ENCODE measurements around the gene FAS.
A peak's percentile ranks its signal among the peaks of the same experiment; 100 is the strongest.

The FAS gene

DNA sequence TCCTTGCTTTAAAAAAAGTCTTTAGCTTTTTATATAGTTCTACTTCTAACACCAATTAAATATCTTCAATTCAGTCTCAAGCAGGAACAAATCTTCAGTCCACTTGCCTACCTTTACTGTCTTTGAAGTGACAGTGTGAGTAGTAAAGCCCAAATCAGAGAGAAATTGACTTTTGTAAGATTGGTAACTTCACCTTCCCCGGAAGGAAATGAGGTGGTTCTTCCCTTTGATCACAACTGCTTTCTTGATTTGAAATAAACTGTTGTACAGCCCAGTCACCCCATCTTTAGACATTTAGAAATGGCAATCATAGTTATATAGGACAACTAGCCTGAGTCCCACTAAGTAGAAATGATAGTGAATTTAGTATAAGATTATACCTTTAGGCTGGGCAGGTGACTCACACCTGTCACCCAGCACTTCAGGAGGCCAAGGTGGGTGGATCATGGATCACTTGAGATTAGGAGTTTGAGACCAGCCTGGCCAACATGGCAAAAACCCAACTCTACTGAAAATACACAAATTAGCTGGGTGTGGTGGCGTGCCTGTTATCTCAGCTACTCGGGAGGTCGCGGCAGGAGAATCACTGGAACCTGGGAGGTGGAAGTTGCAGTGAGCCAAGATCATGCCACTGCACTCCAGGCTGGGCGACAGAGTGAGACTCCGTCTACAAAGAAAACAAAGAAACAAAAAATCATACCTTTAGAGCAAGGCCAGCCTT, 4.7 kb downstream of the FAS start:
- TF ChIP-seq GLIS1 (tag by site-specific recombination; IDR thresholded peaks at IDR 0.05), result peak; percentile 75
- TF ChIP-seq, protein P1, sequence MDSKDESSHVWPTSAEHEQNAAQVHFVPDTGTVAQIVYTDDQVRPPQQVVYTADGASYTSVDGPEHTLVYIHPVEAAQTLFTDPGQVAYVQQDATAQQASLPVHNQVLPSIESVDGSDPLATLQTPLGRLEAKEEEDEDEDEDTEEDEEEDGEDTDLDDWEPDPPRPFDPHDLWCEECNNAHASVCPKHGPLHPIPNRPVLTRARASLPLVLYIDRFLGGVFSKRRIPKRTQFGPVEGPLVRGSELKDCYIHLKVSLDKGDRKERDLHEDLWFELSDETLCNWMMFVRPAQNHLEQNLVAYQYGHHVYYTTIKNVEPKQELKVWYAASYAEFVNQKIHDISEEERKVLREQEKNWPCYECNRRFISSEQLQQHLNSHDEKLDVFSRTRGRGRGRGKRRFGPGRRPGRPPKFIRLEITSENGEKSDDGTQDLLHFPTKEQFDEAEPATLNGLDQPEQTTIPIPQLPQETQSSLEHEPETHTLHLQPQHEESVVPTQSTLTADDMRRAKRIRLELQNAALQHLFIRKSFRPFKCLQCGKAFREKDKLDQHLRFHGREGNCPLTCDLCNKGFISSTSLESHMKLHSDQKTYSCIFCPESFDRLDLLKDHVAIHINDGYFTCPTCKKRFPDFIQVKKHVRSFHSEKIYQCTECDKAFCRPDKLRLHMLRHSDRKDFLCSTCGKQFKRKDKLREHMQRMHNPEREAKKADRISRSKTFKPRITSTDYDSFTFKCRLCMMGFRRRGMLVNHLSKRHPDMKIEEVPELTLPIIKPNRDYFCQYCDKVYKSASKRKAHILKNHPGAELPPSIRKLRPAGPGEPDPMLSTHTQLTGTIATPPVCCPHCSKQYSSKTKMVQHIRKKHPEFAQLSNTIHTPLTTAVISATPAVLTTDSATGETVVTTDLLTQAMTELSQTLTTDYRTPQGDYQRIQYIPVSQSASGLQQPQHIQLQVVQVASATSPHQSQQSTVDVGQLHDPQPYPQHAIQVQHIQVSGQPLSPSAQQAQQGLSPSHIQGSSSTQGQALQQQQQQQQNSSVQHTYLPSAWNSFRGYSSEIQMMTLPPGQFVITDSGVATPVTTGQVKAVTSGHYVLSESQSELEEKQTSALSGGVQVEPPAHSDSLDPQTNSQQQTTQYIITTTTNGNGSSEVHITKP (tag by site-specific recombination; IDR thresholded peaks at IDR 0.05), result peak; percentile 34; the same call in 1 of the 2 replicates
- 0 out of 2 replicates have a peak, but pooled peaks have one; percentile 11 for TF ChIP-seq ZBTB17 (tag by site-specific recombination; IDR thresholded peaks at IDR 0.05)
- peak; percentile 45 for TF ChIP-seq ZIC2 (tag by site-specific recombination; IDR thresholded peaks at IDR 0.05)
- TF ChIP-seq, protein P2, sequence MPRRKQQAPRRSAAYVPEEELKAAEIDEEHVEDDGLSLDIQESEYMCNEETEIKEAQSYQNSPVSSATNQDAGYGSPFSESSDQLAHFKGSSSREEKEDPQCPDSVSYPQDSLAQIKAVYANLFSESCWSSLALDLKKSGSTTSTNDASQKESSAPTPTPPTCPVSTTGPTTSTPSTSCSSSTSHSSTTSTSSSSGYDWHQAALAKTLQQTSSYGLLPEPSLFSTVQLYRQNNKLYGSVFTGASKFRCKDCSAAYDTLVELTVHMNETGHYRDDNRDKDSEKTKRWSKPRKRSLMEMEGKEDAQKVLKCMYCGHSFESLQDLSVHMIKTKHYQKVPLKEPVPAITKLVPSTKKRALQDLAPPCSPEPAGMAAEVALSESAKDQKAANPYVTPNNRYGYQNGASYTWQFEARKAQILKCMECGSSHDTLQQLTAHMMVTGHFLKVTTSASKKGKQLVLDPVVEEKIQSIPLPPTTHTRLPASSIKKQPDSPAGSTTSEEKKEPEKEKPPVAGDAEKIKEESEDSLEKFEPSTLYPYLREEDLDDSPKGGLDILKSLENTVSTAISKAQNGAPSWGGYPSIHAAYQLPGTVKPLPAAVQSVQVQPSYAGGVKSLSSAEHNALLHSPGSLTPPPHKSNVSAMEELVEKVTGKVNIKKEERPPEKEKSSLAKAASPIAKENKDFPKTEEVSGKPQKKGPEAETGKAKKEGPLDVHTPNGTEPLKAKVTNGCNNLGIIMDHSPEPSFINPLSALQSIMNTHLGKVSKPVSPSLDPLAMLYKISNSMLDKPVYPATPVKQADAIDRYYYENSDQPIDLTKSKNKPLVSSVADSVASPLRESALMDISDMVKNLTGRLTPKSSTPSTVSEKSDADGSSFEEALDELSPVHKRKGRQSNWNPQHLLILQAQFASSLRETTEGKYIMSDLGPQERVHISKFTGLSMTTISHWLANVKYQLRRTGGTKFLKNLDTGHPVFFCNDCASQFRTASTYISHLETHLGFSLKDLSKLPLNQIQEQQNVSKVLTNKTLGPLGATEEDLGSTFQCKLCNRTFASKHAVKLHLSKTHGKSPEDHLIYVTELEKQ (tag by site-specific recombination; IDR thresholded peaks at IDR 0.05; ENCODE audit: borderline replicate concordance), result no peak
- TF ChIP-seq ZNF121 (tag by site-specific recombination; IDR thresholded peaks at IDR 0.05), result 0 out of 2 replicates have a peak, but pooled peaks have one; percentile 11
- Histone ChIP-seq H3K4me3 (ENCODE audit: low read depth, low read length) (no peak overlapping the region), H3K36me3 (ENCODE audit: control insufficient read depth in 2 of 2, insufficient read depth in 1 of 2, low read length in 2 of 2) (no peaks in the 10 kb centered on the region), H3K4me1 (ENCODE audit: control insufficient read depth, insufficient read depth, low read length) (peaks cover 19% of the 10 kb centered on the region), H3K27ac (ENCODE audit: extremely low read depth, low read depth, low read length) (no peak overlapping the region), H3K9me3 (ENCODE audit: control insufficient read depth, insufficient read depth, low read depth, low read length) (no peaks in the 10 kb centered on the region)
- POLR2A ChIA-PET, result no interaction called here
- CTCF ChIA-PET, result interaction anchor here (0.6 to 2.7 kb wide), 10 partner anchors 7 to 222 kb away, joined by 3 to 13 read pairs (median 5); no protein-coding TSS in a partner anchor

DNA sequence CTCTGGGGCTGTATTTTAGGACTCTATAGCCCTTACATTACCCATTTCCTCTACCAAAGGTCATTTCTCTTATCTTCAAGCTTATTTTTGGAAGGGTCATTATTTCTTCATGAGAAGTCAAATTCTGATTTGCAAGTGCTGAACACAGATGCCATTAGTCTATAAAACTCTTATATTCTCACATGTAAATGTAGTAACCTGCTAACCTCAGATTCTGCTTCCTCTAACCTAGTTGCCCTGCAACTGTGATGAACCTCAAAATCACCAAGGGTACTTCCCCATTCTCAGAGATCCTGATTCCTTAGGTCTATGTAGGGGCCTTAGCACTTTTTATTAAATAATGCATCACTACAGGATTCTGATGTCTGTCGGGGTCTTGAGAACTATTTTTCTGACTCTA, 6.3 kb downstream of the FAS start:
- Histone ChIP-seq H3K9me3 (ENCODE audit: control insufficient read depth, insufficient read depth, low read depth, low read length) (no peaks in the 10 kb centered on the region), H3K4me1 (ENCODE audit: control insufficient read depth, insufficient read depth, low read length) (peaks cover 19% of the 10 kb centered on the region), H3K27ac (ENCODE audit: extremely low read depth, low read depth, low read length) (no peak overlapping the region), H3K4me3 (ENCODE audit: low read depth, low read length) (no peak overlapping the region), H3K36me3 (ENCODE audit: control insufficient read depth in 2 of 2, insufficient read depth in 1 of 2, low read length in 2 of 2) (no peaks in the 10 kb centered on the region)
- ChIA-PET CTCF (interaction anchor here (0.7 to 2.7 kb wide), 8 partner anchors 23 to 221 kb away, joined by 3 to 13 read pairs (median 4); no protein-coding TSS in a partner anchor), POLR2A (no interaction called here)
- no peak for TF ChIP-seq ZNF626 (tag by site-specific recombination; IDR thresholded peaks at IDR 0.05)

DNA sequence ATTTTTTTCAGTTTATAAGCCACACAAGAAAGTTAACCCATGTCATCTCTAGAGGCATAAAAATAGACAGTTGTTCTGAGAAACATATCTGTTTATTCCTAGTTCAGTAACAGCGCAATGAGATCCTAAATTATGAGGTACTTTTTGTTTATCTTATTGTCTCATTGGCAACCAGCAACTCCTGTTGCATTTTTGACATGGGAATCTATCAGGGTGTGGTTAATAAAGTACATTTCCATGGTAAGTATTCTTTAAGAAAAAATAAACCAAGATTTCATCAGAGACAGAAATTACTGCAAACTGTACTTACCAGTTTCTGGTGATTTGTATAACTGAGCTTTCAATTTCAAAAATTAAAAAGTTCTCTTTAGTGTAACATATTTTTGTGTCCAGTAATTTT, 9.0 kb downstream of the FAS start:
- POLR2A ChIA-PET, result no interaction called here
- Histone ChIP-seq H3K36me3 (ENCODE audit: control insufficient read depth in 2 of 2, insufficient read depth in 1 of 2, low read length in 2 of 2) (peaks cover 0 to 4% of the 10 kb centered on the region in 2 experiments; a peak in 1 of 3 replicates), H3K27ac (ENCODE audit: extremely low read depth, low read depth, low read length) (no peak overlapping the region), H3K4me3 (ENCODE audit: low read depth, low read length) (no peak overlapping the region), H3K9me3 (ENCODE audit: control insufficient read depth, insufficient read depth, low read depth, low read length) (no peaks in the 10 kb centered on the region), H3K4me1 (ENCODE audit: control insufficient read depth, insufficient read depth, low read length) (peaks cover 5% of the 10 kb centered on the region)
- CTCF ChIA-PET, result interaction anchor here (0.7 to 2.2 kb wide), 5 partner anchors 12 to 587 kb away, joined by 3 to 11 read pairs (median 4); no protein-coding TSS in a partner anchor
- TF ChIP-seq ZNF549 (tag by site-specific recombination; IDR thresholded peaks at IDR 0.05) (no peak), ZNF311 (tag by site-specific recombination; IDR thresholded peaks at IDR 0.05; ENCODE audit: borderline replicate concordance) (no peak), ZNF548 (tag by site-specific recombination; IDR thresholded peaks at IDR 0.05) (no peak), ZFHX2 (tag by site-specific recombination; conservative IDR thresholded peaks at IDR 0.05) (no peak), ZFP3 (tag by site-specific recombination; IDR thresholded peaks at IDR 0.05; ENCODE audit: low read depth) (no peak)
- TF ChIP-seq, protein P3, sequence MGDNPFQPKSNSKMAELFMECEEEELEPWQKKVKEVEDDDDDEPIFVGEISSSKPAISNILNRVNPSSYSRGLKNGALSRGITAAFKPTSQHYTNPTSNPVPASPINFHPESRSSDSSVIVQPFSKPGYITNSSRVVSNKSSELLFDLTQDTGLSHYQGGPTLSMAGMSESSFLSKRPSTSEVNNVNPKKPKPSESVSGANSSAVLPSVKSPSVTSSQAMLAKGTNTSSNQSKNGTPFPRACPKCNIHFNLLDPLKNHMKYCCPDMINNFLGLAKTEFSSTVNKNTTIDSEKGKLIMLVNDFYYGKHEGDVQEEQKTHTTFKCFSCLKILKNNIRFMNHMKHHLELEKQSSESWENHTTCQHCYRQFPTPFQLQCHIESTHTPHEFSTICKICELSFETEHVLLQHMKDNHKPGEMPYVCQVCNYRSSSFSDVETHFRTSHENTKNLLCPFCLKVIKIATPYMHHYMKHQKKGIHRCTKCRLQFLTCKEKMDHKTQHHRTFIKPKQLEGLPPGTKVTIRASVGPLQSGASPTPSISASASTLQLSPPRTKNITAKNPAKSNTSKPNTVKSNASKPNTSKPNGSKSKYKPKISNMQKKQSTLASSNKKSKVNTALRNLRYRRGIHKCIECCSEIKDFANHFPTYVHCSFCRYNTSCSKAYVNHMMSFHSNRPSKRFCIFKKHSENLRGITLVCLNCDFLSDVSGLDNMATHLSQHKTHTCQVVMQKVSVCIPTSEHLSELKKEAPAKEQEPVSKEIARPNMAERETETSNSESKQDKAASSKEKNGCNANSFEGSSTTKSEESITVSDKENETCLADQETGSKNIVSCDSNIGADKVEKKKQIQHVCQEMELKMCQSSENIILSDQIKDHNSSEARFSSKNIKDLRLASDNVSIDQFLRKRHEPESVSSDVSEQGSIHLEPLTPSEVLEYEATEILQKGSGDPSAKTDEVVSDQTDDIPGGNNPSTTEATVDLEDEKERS (tag by site-specific recombination; IDR thresholded peaks at IDR 0.05), result no peak
- TF ChIP-seq, protein P4, sequence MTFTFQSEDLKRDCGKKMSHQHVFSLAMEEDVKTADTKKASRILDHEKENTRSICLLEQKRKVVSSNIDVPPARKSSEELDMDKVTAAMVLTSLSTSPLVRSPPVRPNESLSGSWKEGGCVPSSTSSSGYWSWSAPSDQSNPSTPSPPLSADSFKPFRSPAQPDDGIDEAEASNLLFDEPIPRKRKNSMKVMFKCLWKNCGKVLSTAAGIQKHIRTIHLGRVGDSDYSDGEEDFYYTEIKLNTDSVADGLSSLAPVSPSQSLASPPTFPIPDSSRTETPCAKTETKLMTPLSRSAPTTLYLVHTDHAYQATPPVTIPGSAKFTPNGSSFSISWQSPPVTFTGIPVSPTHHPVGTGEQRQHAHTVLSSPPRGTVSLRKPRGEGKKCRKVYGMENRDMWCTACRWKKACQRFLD (tag by site-specific recombination; IDR thresholded peaks at IDR 0.05), result no peak
- TF ChIP-seq, protein P5, sequence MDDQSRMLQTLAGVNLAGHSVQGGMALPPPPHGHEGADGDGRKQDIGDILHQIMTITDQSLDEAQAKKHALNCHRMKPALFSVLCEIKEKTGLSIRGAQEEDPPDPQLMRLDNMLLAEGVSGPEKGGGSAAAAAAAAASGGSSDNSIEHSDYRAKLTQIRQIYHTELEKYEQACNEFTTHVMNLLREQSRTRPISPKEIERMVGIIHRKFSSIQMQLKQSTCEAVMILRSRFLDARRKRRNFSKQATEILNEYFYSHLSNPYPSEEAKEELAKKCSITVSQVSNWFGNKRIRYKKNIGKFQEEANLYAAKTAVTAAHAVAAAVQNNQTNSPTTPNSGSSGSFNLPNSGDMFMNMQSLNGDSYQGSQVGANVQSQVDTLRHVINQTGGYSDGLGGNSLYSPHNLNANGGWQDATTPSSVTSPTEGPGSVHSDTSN (CRISPR knock-in tag; IDR thresholded peaks at IDR 0.05), result no peak
